GM13976 (cell line): ENCODE data around the gene COL4A3.

Experiments
- DNase-seq: peaks from one replicate; pipeline ENCODE4 v3.0.0; 2012; ENCODE audit warnings: low spot score
- in situ Hi-C: fragments of 300-500 bp; cut with MboI; formaldehyde crosslinking; loops from one replicate; pipeline ENCODE4 v1.12.0; 2022; ENCODE audit warnings: low sequenced_read_pairs, mixed read lengths, inconsistent platforms; ENCODE audit not compliant: unreplicated experiment
- TF ChIP-seq, protein P1 (sequence below): IDR thresholded peaks from 2 replicates; pipeline ENCODE4 v1.5.1; 2012; ENCODE audit warnings: borderline replicate concordance, mild to moderate bottlenecking; ENCODE audit not compliant: insufficient read depth; ENCODE audit errors: extremely low read depth, missing control alignments, control extremely low read depth

Gene COL4A3

GRCh38 chr2:227324995-227325838 is 160.8 kb downstream of the COL4A3 start, which contains the start of gene MFF:
TSS of gene MFF (plus strand) at chr2:227325251. CDS start at chr2:227330666, 5,415 bp downstream.
- in situ Hi-C loops = no loop called here
- DNase-seq = peak; percentile 95
- TF ChIP-seq, protein P1, sequence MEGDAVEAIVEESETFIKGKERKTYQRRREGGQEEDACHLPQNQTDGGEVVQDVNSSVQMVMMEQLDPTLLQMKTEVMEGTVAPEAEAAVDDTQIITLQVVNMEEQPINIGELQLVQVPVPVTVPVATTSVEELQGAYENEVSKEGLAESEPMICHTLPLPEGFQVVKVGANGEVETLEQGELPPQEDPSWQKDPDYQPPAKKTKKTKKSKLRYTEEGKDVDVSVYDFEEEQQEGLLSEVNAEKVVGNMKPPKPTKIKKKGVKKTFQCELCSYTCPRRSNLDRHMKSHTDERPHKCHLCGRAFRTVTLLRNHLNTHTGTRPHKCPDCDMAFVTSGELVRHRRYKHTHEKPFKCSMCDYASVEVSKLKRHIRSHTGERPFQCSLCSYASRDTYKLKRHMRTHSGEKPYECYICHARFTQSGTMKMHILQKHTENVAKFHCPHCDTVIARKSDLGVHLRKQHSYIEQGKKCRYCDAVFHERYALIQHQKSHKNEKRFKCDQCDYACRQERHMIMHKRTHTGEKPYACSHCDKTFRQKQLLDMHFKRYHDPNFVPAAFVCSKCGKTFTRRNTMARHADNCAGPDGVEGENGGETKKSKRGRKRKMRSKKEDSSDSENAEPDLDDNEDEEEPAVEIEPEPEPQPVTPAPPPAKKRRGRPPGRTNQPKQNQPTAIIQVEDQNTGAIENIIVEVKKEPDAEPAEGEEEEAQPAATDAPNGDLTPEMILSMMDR = peak; percentile 50

DNA sequence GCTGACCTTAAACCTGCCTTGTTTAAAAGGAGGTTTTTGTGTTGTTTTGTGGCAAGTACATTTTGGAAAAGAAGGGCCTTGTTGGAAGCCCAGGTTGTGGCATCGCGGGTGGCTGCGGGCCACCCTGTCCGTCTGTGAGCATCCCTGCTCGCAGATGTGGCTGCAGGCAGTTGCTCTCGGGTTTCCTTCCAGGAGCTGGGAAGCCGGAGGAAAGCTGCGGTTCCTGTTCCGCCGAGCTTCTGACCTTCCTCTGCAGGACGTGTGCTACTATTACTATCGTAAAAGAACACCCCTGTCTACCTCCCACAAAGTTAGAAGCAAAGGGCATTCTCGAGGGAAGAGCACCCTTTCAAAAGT is 161.4 kb downstream of the COL4A3 start:
- peak; percentile 25 for DNase-seq
- in situ Hi-C loops = no loop called here
- TF ChIP-seq, protein P1 = no peak

DNA sequence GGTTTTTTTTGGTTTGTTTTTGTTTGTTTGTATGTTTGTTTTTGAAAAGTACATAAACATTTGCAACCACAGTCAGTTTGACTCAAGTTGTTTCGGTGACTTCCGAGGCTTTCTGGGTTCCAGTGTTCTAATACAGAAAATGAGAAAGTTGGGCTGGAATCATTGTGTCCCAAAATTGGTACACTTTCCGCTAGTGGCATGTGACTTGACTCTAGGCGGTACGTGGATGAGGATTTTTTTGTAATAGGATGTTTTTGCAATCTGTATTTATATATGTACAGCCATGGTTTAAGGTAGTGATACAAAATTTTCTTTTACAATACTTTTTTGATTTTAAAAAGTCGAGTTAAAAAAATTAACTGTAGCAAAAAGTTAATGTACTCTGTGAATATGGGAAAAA is 162.4 kb downstream of the COL4A3 start:
- DNase-seq = no peak
- in situ Hi-C loops = no loop called here
- TF ChIP-seq, protein P1 = no peak

DNA sequence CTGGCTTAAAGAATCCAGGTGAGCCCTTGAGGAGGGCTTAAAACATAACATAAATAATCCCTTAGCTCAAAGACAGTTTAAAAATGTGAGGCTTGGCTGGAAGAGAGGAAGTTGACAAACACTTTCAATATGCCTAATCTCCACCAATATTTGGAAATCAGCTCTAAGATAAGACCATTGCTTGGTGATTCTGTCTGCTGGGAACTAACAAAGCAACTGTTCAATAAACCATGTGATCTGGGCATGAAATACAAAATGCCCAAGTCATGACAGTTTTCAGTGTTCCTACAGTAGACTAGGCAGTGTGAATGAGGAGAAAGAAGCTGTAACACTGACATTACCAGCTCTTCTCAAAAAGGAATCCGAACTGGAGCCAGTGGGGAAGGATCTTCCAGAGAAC is 171.3 kb downstream of the COL4A3 start:
- TF ChIP-seq, protein P1 = no peak
- in situ Hi-C loops = no loop called here
- no peak for DNase-seq

GRCh38 chr2:227337442-227337841 is 173.0 kb downstream of the COL4A3 start:
- in situ Hi-C loops = no loop called here
- DNase-seq = no peak
- TF ChIP-seq, protein P1 = no peak

- in situ Hi-C loops = no loop called here
- DNase-seq = no peak
- TF ChIP-seq, protein P1 = no peak
Measured at GRCh38 chr2:227339098-227339599, 174.7 kb downstream of the COL4A3 start.
